Spleen (tissue), 11 donors: Measurements from ENCODE around the gene PTPRM. TPM values are rescaled to one million over a fixed set of nuclear protein-coding genes. Genes with fewer than 3 reads are reported as not detected.

Experiments used
- DNase-seq: peaks from one replicate; pipeline ENCODE4 v3.0.0-alpha.2; 2020
- H3K27ac ChIP-seq, 8 donors: fragments of 200-600 bp; sonication (generic) in 7 of 8; 1 replicate in 4 of 8; 2 replicates in 4 of 8; pipeline versions ENCODE4 v1.5.0 to v1.8.0; 2016 to 2021; ENCODE audit warnings: inconsistent platforms in 4 of 8, mild to moderate bottlenecking in 4 of 8, moderate library complexity in 1 of 8
- H3K27me3 ChIP-seq, 7 donors: fragments of 200-600 bp; sonication (generic) in 6 of 7; replicated peaks in 1 of 7; 1 replicate in 4 of 7; 2 replicates in 3 of 7; pipeline versions ENCODE4 v1.5.0 to v1.8.0; 2016 to 2021; ENCODE audit warnings: inconsistent platforms in 3 of 7, mild to moderate bottlenecking in 1 of 7
- H3K36me3 ChIP-seq, 6 donors: fragments of 200-600 bp; sonication (generic) in 5 of 6; 1 replicate in 4 of 6; 2 replicates in 2 of 6; pipeline versions ENCODE4 v1.5.0 to v1.8.0; 2016 to 2021; ENCODE audit warnings: inconsistent platforms in 2 of 6
- H3K4me1 ChIP-seq, 6 donors: fragments of 200-600 bp; sonication (generic) in 5 of 6; 1 replicate in 3 of 6; 2 replicates in 3 of 6; pipeline versions ENCODE4 v1.5.0 to v1.8.0; 2016 to 2021; ENCODE audit warnings: inconsistent platforms in 3 of 6
- H3K4me3 ChIP-seq, 8 donors: fragments of 200-600 bp; sonication (generic) in 7 of 8; 1 replicate in 4 of 8; 2 replicates in 4 of 8; pipeline versions ENCODE4 v1.5.0 to v1.8.0; 2016 to 2021; ENCODE audit warnings: inconsistent platforms in 4 of 8, mild to moderate bottlenecking in 4 of 8, moderate library complexity in 2 of 8
- H3K9me3 ChIP-seq, 8 donors: fragments of 200-600 bp; sonication (generic) in 7 of 8; 1 replicate in 4 of 8; 2 replicates in 4 of 8; pipeline versions ENCODE4 v1.5.0 to v1.8.0; 2016 to 2021; ENCODE audit warnings: inconsistent platforms in 4 of 8
- POLR2A ChIP-seq, 3 donors: fragments of 450-650 bp; IDR thresholded peaks; one replicate each; pipeline ENCODE4 v1.5.1; 2017; ENCODE audit warnings: antibody characterized with exemption in 3 of 3, mild to moderate bottlenecking in 1 of 3
- POLR2AphosphoS5 ChIP-seq, 3 donors: sonication (generic); formaldehyde crosslinking; IDR thresholded peaks; one replicate each; pipeline ENCODE4 v1.5.1; 2017; ENCODE audit warnings: antibody characterized with exemption in 3 of 3
- whole genome bisulfite sequencing, 5 donors: extraction: QIAGEN DNeasy Blood & Tissue Kit in 3 of 5; methylation state at CpG; one replicate each; pipeline versions ENCODE4 v1.1.5 to v1.1.7; 2013 to 2018; 5-methylcytosine and 5-hydroxymethylcytosine counted together
- intact Hi-C: fragments of 100-400 bp; cut with DNase I; formaldehyde crosslinking; loops from one replicate; pipeline ENCODE4 v1.15.0; 2023; ENCODE audit warnings: low total_unique reads
- polyA plus RNA-seq, 3 donors: library from polyadenylated mRNA; stranded (reverse); fragments of 200-250 nt; gene quantifications; one replicate each; pipeline ENCODE4 v1.2.1, GENCODE V29; 2013
- total RNA-seq, 7 donors: library from RNA; depleted of rRNA in 3 of 7; stranded (reverse); fragments of >200 nt in 3 of 7; fragmentation: NEBNext Ultra II Directional in 4 of 7; extraction: Animal tissue kit (Norgen Biotek cat#: 25700) in 4 of 7; gene quantifications; one replicate each; pipeline versions ENCODE4 v1.1.0 to v1.2.1, GENCODE V29; 2016 to 2021
- TF ChIP-seq, protein P1 (sequence below), 11 experiments: fragments of 200-600 bp in 7 of 11; fragments of 450-650 bp in 4 of 11; sonication (generic) in 4 of 11; IDR thresholded peaks in 8 of 11; conservative IDR thresholded peaks in 3 of 11; 1 replicate in 7 of 11; 2 replicates in 4 of 11; pipeline versions ENCODE4 v1.4.0 to v1.8.0; 2016 to 2021; ENCODE audit warnings: antibody characterized with exemption in 11 of 11, inconsistent platforms in 4 of 11, mild to moderate bottlenecking in 1 of 11
- donor health status: healthy with polysubstance abuse.
- donor health status: DM: no; HTN: no; CAD: no; lungs with moderate emphysema.
- donor health status: DM: no; HTN: no; CAD: no.
- donor health status: Bipolar disorder and iron deficiency.
- donor health status: healthy.
- donor health status: DM: no; HTN: no; CAD: no.
- donor health status: DM: yes; HTN: yes; CAD: no.

PTPRM gene
- total and polyA plus RNA-seq, 10 donors = 23.5 to 97.8 (median 62.8) TPM

DNA sequence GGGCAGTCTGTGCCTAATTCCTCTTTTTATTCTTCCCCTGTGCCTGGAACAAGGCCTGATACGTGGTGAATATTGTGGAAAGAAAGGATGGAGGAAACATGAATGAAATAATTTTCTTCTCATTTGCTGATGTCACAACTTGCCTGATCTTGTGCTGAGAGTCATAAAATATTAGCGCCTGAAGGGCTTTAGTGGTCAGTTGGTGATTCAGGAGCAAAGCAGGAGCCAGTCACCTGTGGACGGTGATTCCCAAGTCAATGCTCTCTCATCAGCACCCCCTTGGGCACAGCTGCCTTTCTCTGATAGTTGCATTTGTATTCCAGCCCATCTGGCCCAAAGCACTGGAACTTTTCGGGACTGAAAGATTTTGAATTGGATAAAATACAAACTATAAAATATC, 539.5 kb downstream of the PTPRM start:
- H3K27ac ChIP-seq = no peak overlapping the region
- no peak for TF ChIP-seq POLR2AphosphoS5 (IDR thresholded peaks at IDR 0.05)
- TF ChIP-seq, protein P1, sequence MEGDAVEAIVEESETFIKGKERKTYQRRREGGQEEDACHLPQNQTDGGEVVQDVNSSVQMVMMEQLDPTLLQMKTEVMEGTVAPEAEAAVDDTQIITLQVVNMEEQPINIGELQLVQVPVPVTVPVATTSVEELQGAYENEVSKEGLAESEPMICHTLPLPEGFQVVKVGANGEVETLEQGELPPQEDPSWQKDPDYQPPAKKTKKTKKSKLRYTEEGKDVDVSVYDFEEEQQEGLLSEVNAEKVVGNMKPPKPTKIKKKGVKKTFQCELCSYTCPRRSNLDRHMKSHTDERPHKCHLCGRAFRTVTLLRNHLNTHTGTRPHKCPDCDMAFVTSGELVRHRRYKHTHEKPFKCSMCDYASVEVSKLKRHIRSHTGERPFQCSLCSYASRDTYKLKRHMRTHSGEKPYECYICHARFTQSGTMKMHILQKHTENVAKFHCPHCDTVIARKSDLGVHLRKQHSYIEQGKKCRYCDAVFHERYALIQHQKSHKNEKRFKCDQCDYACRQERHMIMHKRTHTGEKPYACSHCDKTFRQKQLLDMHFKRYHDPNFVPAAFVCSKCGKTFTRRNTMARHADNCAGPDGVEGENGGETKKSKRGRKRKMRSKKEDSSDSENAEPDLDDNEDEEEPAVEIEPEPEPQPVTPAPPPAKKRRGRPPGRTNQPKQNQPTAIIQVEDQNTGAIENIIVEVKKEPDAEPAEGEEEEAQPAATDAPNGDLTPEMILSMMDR (IDR thresholded peaks at IDR 0.05 in 8 of 11, conservative IDR thresholded peaks at IDR 0.05 in 3 of 11) = no peak
- no peak for TF ChIP-seq POLR2A (IDR thresholded peaks at IDR 0.05)
- DNase-seq = no peak
- intact Hi-C loops = no loop called here
- no peaks in the 10 kb centered on the region for H3K4me1 ChIP-seq
- WGBS, 5 donors = 86 to 92% (median 88%) methylated on average over 4 of the region's 4 CpGs
- H3K27me3 ChIP-seq = no peaks in the 10 kb centered on the region
- no peak overlapping the region for H3K4me3 ChIP-seq
- peaks cover 0 to 6% (median 0%) of the 10 kb centered on the region in 6 donors for H3K36me3 ChIP-seq
- peaks cover 0 to 15% (median 13%) of the 10 kb centered on the region in 8 donors for H3K9me3 ChIP-seq

DNA sequence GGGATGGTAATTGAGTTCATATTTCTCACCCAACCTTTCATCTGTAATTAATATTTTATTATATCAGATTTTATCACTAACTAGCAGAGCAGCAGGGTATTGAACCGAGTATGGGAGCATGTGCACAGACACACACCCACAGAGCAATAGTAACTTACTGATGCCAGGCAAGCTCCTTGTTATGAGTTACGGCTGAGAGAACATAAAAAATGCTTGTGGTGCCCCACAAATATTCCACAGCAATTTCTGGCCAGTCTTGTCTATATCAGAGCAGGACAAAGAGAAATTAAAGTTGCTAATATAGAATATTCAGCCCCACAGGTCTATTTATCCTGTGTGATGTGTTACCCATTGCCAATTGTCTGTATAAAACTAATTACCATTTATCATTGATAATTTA, 540.3 kb downstream of the PTPRM start:
- Histone ChIP-seq H3K4me1 (no peaks in the 10 kb centered on the region), H3K27me3 (no peaks in the 10 kb centered on the region), H3K9me3 (peaks cover 0 to 10% (median 9%) of the 10 kb centered on the region in 8 donors), H3K4me3 (no peak overlapping the region), H3K36me3 (peaks cover 0 to 4% (median 0%) of the 10 kb centered on the region in 6 donors), H3K27ac (no peak overlapping the region)
- DNase-seq = no peak
- intact Hi-C loops = no loop called here
- TF ChIP-seq, protein P1 (IDR thresholded peaks at IDR 0.05 in 8 of 11, conservative IDR thresholded peaks at IDR 0.05 in 3 of 11) = no peak
- TF ChIP-seq POLR2A (IDR thresholded peaks at IDR 0.05) (no peak), POLR2AphosphoS5 (IDR thresholded peaks at IDR 0.05) (no peak)
- 77 to 96% (median 88%) methylated on average over 2 of the region's 2 CpGs for WGBS, 5 donors

DNA sequence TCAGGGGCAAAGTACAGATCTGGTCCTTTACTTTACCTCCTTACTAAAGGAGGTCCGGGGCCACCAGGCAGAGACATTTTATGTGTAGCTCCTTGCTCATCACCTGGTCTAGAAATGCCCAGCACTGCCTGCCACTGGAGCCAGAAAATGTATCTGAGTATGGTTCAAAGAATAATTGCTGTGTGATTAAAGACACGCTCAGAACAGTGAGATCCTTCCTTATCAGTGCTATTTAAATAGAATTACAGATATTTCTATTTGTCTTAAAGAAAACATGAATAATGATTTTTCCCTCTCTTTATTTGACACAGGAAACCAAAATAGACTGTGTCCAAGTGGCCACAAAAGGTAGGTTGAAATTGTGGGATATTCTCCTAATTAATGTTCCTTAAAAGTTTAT, 547.4 kb downstream of the PTPRM start:
- TF ChIP-seq, protein P1 (IDR thresholded peaks at IDR 0.05 in 8 of 11, conservative IDR thresholded peaks at IDR 0.05 in 3 of 11) = no peak
- TF ChIP-seq POLR2AphosphoS5 (IDR thresholded peaks at IDR 0.05) (no peak), POLR2A (IDR thresholded peaks at IDR 0.05) (no peak)
- no peak overlapping the region for H3K27ac ChIP-seq
- DNase-seq = no peak
- H3K9me3 ChIP-seq = no peaks in the 10 kb centered on the region
- H3K4me3 ChIP-seq = no peak overlapping the region
- intact Hi-C loops = no loop called here
- H3K27me3 ChIP-seq = no peaks in the 10 kb centered on the region
- WGBS, 5 donors = 82 to 91% (median 89%) methylated on average over 2 of the region's 2 CpGs
- H3K4me1 ChIP-seq = peaks cover 0 to 8% (median 4%) of the 10 kb centered on the region in 6 donors
- no peaks in the 10 kb centered on the region for H3K36me3 ChIP-seq

DNA sequence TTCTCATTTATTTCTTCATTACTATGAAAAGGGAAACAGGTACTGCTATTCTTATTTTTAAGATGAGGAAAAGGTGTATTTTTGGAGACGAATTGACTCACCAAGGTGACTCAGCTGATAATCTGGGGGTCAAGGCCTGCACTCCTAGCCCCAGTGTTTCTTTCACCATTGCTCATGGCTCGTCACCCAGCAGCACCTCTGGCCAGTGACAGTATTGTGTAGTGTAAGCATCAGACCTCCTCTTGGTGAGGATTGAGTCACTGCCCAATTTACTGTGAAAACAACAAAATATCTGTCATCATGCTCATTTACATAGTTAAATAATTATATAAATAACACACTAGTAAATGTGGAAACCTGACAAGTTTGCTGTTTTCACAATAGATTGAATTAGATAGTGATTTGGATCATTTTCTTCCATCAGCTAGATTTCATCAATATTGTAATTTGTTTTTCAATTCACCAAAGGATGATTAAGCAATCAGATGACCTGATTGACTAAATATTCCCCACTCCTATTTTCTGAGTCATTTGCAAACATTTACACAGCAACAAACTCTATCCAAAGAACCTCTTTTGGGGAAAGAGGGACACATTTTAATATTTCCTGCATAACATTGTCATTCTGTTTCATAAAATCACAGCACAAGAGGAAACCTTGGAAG, 549.4 kb downstream of the PTPRM start:
- intact Hi-C loops = no loop called here
- TF ChIP-seq, protein P1 (IDR thresholded peaks at IDR 0.05 in 8 of 11, conservative IDR thresholded peaks at IDR 0.05 in 3 of 11) = no peak
- TF ChIP-seq POLR2AphosphoS5 (IDR thresholded peaks at IDR 0.05) = no peak
- TF ChIP-seq POLR2A (IDR thresholded peaks at IDR 0.05) = no peak
- WGBS, 5 donors = 57 to 84% (median 75%) methylated on average over 2 of the region's 2 CpGs
- H3K36me3 ChIP-seq = no peaks in the 10 kb centered on the region
- H3K4me3 ChIP-seq = no peak overlapping the region
- no peaks in the 10 kb centered on the region for H3K27me3 ChIP-seq
- H3K4me1 ChIP-seq = peaks cover 0 to 8% (median 4%) of the 10 kb centered on the region in 6 donors
- H3K9me3 ChIP-seq = no peaks in the 10 kb centered on the region
- no peak overlapping the region for H3K27ac ChIP-seq
- no peak for DNase-seq
